ENCODE results near the gene TOMM40L.
"Not testable (repeated sequence)": the region's sequence is repeated elsewhere in the genome, so short reads cannot be mapped to it uniquely, and the experiment has no call there.

Gene TOMM40L

GRCh38 chr1:161222175-161223019, 3.5 kb upstream of the TOMM40L start:
- no peak for FAIRE-seq

DNA sequence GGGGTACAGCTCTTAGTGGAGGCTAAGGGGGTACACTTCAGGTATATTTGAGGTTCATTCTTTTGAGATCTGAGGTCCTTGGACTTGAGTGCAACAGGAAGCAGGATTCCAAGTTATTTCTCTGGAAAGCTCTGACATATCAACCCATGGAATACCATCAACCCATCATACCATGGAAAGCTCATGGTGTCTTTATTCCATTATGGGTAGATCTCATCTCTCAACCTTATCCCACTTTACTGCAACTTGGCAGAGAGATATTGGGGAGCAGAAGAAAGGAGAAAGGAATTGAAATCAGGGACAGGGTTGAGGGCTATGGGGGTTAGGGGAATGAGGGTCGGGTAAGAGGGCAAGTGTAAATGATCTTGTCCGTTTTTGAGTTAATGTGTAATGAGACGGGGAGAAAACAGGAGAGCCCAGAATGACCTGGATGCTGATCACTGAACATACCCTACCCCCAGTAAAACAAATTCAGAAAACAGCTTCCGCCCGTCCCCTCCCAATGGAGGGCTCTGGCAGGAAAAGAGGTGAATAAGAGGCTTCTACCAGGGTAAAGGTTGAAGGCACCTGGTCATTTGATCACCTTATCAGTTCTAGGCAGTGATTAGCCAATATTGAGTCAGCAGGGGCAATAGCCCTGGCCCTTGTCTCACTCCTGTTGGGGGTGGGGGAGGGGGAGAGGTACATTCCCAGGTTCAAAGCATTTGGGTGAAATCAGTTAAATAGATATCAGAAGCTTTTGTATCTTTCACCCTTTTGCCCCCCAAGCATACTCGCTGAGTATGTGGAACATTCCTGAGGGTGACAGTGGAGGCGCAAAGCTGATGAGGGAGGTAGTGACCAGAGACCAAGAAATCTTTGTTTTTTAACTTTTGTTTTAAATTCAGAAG, 1.8 kb upstream of the TOMM40L start:
- no peak for FAIRE-seq

- FAIRE-seq, result not testable (repeated sequence)
These were observed 1.2 kb upstream of the TOMM40L start for GRCh38 chr1:161224695-161225087.

DNA sequence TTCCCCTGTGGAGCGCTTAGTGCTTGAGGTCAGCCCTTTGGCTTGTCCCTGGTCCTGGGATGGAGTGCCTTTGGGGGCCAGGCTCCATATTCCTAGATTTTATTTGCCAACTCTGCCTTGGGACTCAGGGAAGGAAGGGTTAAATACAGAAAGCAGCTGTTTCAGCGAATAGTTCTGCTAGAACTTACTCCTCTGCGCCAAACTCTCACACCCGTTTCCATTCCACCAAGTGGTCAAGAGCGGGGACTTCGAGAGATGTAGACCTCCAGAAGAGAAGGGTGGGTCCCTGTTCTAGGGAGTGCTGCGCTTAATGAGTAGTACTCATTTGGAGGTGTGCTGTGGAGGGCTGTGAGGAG, 704 bp upstream of the TOMM40L start:
- FAIRE-seq, result no peak

GRCh38 chr1:161226320-161226711, 456 bp downstream of the TOMM40L start:
- FAIRE-seq, result no peak

DNA sequence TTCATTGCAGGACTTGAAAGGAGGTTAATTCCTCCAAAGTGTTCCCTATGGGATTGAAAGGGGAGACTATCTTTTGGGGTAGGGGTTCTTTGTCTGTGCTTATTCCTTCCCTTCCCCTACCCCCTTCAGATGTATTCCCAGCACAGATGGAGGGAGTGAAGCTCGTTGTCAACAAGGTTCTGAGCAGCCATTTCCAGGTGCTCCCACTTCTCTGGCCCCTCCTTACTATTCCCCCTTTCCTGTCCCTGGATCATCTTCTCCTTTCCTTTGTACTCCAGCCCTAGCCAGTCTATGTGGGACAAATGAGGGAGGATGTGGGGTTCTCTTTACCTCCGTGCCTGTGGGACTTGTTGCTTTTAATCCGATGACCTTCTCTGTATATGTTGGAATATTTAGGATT, 899 bp downstream of the TOMM40L start:
- FAIRE-seq, result no peak

GRCh38 chr1:161227196-161227871, 1.5 kb downstream of the TOMM40L start:
- FAIRE-seq, result no peak

- FAIRE-seq, result no peak
These were observed 2.2 kb downstream of the TOMM40L start for GRCh38 chr1:161228032-161228431.

GRCh38 chr1:161229896-161230295, 4.0 kb downstream of the TOMM40L start:
- FAIRE-seq, result no peak

DNA sequence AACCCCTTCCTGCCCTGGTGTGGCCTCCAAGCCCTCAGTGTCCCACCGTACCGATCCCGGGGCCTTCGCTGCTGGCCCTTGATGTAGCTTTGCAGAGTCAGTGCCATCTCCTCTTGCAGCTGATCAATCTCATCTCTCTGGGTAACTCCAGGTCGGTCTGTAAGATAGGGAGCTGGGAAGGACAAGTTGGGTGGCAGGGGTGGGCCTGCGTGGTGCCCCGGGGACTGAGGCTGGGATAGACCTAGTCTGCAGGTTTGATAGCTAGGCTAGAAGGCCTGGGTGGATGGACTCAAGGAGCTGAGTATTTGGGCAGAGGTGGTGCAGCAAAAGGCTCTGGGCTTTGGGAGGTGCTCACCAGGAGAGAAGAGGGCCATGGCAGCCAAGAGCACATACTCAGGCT, 4.9 kb downstream of the TOMM40L start:
- no peak for FAIRE-seq

DNA sequence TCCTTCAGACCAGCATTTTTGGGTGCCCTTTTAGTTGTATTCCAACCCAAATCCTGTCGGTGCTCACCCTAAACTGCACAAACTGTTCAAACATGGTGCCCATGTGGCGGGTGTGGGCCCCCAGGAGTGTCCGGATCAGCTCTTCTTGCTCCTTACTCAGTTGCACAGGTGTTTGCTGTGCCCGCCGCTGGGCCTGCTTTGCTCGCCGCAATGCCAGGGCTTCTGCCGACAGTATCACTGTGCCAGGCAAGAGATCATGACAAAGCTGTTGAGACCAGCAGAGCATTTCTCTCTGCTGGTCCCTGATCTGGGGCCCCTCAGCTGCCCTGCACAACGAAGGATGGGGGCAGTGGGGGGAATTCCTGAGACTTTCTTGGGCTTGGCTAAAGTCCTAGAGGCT, 7.2 kb downstream of the TOMM40L start:
- FAIRE-seq, result no peak

DNA sequence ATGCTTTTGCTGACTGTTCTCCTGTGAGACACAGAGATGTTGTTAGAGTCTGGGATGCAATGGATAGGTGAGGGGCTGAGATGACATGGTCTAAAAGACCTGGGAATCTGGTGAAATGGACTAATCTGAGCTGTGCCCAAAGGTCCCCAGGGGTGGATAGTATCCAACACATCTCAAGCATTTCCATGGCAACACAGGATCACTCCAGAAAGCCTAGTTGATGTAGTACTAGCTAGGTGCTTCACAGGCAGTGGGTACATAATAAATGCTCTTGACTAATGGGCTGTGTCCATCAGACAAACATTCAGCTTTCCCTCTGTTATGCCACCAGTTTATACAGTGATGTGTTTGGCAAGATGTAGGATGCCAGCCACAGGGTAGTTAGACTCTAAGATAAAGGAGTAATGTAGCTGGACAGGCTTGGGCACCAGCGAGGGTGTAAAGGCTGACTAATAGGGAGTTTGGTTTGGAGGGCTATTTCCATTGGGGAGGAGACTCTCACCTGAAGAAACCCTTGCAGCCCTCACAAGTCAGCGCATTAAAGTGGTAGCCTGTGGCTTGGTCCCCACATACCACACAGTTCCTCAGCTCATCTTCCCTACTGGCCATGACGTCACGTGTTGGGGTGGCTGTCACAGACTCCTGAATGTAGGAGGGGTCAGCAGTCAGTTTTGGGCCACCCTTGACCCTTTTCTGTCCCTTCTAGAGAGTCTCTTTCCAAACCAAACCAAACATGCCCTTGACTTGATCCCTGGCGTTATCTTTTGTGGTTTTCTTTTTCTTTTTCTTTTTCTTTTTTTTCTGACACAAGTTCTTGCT, 10.3 kb downstream of the TOMM40L start:
- no peak for FAIRE-seq

- FAIRE-seq, result no peak
These were observed 12.2 kb downstream of the TOMM40L start, which contains the start of gene NR1I3 for GRCh38 chr1:161238039-161238473. NR1I3 (minus strand) TSS chr1:161238203; CDS start chr1:161236565, 1,638 bp downstream.

GRCh38 chr1:161241682-161242081, 15.8 kb downstream of the TOMM40L start:
- no peak for FAIRE-seq

DNA sequence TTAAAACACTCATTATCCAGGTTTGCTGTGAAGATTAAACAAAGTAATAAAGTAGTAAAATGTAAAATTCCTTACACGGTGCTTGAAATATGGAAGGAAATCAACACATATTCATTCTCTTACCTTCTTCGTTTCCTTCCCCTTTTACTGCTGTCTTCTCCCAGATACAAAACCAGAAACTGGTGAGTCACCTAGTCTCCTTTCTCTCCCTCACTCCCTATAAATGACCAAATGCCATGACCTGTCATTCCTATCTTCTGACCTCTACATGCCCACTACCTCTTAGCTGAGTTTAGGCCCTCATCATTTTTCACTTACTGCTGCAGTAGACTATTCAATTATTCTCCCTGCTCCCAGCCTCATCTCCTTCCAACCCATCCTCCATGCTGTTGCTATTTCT, 16.5 kb downstream of the TOMM40L start:
- FAIRE-seq, result no peak

GRCh38 chr1:161244888-161245287, 19.0 kb downstream of the TOMM40L start:
- FAIRE-seq, result no peak

DNA sequence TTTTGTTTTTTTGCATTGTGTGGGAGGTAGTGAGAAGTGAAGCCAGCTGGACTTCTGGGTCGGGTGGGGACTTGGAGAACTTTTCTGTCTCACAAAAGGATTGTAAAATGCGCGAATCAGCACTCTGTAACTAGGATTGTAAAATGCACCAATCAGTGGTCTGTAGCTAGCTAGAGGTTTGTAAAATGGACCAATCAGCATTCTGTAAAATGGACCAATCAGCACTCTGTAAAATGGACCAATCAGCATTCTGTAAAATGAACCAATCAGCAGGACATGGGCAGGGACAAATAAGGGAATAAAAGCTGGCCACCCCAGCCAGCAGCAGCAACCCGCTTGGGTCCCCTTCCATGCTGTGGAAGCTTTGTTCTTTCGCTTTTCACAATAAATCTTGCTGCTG, 24.2 kb downstream of the TOMM40L start:
- not testable (repeated sequence) for FAIRE-seq

- FAIRE-seq, result no peak
These were observed 25.0 kb downstream of the TOMM40L start for GRCh38 chr1:161250829-161251228.

- FAIRE-seq, result no peak
These were observed 25.7 kb downstream of the TOMM40L start for GRCh38 chr1:161251579-161251978.

GRCh38 chr1:161255302-161255701, 29.4 kb downstream of the TOMM40L start:
- not testable (repeated sequence) for FAIRE-seq

DNA sequence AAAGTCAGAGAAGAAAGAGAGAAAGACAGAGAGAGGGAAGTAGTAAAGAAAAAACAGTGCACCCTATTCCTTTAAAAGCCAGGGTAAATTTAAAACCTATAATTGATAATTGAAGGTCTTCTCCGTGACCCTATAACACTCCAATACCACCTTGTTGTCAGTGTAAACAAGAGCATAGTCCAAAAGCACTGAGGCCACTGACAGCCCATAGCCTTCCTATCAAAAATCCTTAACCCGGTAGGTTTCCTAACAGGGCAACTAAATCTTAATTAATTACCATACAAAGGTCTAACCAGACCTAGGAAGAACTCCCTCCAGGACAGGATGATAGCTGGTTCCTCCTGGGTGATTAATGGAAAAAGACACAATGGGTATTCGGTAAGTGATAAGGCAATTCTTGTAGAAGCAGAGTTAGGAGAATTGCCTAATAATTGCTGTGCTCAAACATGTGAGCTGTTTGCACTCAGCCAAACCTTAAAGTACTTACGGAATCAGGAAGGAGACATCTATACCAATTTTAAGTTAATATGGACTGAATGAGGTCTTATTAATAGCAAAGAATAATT, 30.2 kb downstream of the TOMM40L start:
- not testable (repeated sequence) for FAIRE-seq

- not testable (repeated sequence) for FAIRE-seq
These were observed 31.2 kb downstream of the TOMM40L start for GRCh38 chr1:161257109-161257508.

All from islet of Langerhans (tissue), 1 donor.